Neural progenitor cell (in vitro differentiated cells): Measurements from ENCODE around the gene TBX5.

Experiments used
- CTCF ChIP-seq: fragments of 200-600 bp; sonication (generic); IDR thresholded peaks from 2 replicates; pipeline ENCODE4 v1.5.1; 2017; ENCODE audit warnings: antibody characterized with exemption, mild to moderate bottlenecking
- EZH2 ChIP-seq: fragments of 200-600 bp; sonication (generic); IDR thresholded peaks from 2 replicates; pipeline ENCODE4 v1.6.1; 2017; ENCODE audit warnings: antibody characterized with exemption, mild to moderate bottlenecking, moderate library complexity

- TF ChIP-seq EZH2, result peak; percentile 22
- no peak for TF ChIP-seq CTCF
Observed at GRCh38 chr12:114445401-114446323, 39.7 kb upstream of the TBX5 start.
